ENCODE measurements around the gene LARGE1.

LARGE1 gene

GRCh38 chr22:33353502-33353901 lies 566.8 kb downstream of the LARGE1 start:
- Histone ChIP-seq H3K4ac (ENCODE audit: low read length) (no peak overlapping the region), H3K36me3 (replicated peaks in 1 of 2; ENCODE audit: control insufficient read depth in 2 of 2, insufficient read depth in 2 of 2, low read length in 2 of 2) (no peaks in the 10 kb centered on the region), H3K4me2 (ENCODE audit: insufficient read depth, low read length, poor library complexity, severe bottlenecking) (no peak overlapping the region), H2AK5ac (ENCODE audit: low read depth, low read length) (no peak overlapping the region), H3K27ac (replicated peaks; ENCODE audit: low read length) (no peak overlapping the region), H2BK15ac (ENCODE audit: low read length) (no peak overlapping the region), H3K9me3 (replicated peaks in 1 of 2; ENCODE audit: control insufficient read depth in 2 of 2, insufficient read depth in 1 of 2, low read depth in 1 of 2, low read length in 2 of 2) (peaks cover 0 to 3% of the 10 kb centered on the region in 2 donors), H3K4me3 (ENCODE audit: low read length in 2 of 2) (no peak overlapping the region), H3K79me1 (ENCODE audit: low read depth, low read length) (no peaks in the 10 kb centered on the region), H3K9ac (ENCODE audit: low read depth, low read length, poor library complexity) (no peak overlapping the region), H2AFZ (ENCODE audit: low read length) (no peak overlapping the region), H4K91ac (ENCODE audit: low read depth, low read length, poor library complexity) (no peak overlapping the region), H2BK12ac (ENCODE audit: low read length) (no peak overlapping the region), H2BK120ac (ENCODE audit: low read depth, low read length) (no peak overlapping the region), H3K18ac (ENCODE audit: low read length) (no peak overlapping the region), H4K8ac (ENCODE audit: low read depth, low read length) (no peak overlapping the region), H3K14ac (ENCODE audit: low read length) (no peak overlapping the region), H3K4me1 (ENCODE audit: control insufficient read depth in 2 of 2, insufficient read depth in 1 of 2, low read depth in 1 of 2, low read length in 2 of 2) (no peaks in the 10 kb centered on the region), H2BK5ac (ENCODE audit: low read length) (no peak overlapping the region), H3K27me3 (ENCODE audit: control insufficient read depth in 3 of 3, insufficient read depth in 3 of 3, low read depth in 1 of 3, low read length in 3 of 3) (no peaks in the 10 kb centered on the region), H3K23ac (ENCODE audit: low read depth, low read length, poor library complexity) (no peak overlapping the region)
- no peak for DNase-seq (ENCODE audit: low spot score)
- no CpG with 5 or more reads among the region's 4 CpGs for WGBS, 2 donors (ENCODE audit: extremely low coverage in 2 of 2, insufficient read length in 2 of 2, insufficient replicate concordance in 1 of 2)

GRCh38 chr22:33352768-33353167 lies 567.5 kb downstream of the LARGE1 start:
- Histone ChIP-seq H3K4me1 (ENCODE audit: control insufficient read depth in 2 of 2, insufficient read depth in 1 of 2, low read depth in 1 of 2, low read length in 2 of 2) (no peaks in the 10 kb centered on the region), H3K4me3 (ENCODE audit: low read length in 2 of 2) (no peak overlapping the region), H3K14ac (ENCODE audit: low read length) (no peak overlapping the region), H2AFZ (ENCODE audit: low read length) (no peak overlapping the region), H3K23ac (ENCODE audit: low read depth, low read length, poor library complexity) (no peak overlapping the region), H3K9ac (ENCODE audit: low read depth, low read length, poor library complexity) (no peak overlapping the region), H2BK15ac (ENCODE audit: low read length) (no peak overlapping the region), H4K8ac (ENCODE audit: low read depth, low read length) (no peak overlapping the region), H3K27ac (replicated peaks; ENCODE audit: low read length) (no peak overlapping the region), H4K91ac (ENCODE audit: low read depth, low read length, poor library complexity) (no peak overlapping the region), H3K9me3 (replicated peaks in 1 of 2; ENCODE audit: control insufficient read depth in 2 of 2, insufficient read depth in 1 of 2, low read depth in 1 of 2, low read length in 2 of 2) (peaks cover 0 to 3% of the 10 kb centered on the region in 2 donors), H3K4ac (ENCODE audit: low read length) (no peak overlapping the region), H2BK120ac (ENCODE audit: low read depth, low read length) (no peak overlapping the region), H3K36me3 (replicated peaks in 1 of 2; ENCODE audit: control insufficient read depth in 2 of 2, insufficient read depth in 2 of 2, low read length in 2 of 2) (no peaks in the 10 kb centered on the region), H3K4me2 (ENCODE audit: insufficient read depth, low read length, poor library complexity, severe bottlenecking) (no peak overlapping the region), H3K27me3 (ENCODE audit: control insufficient read depth in 3 of 3, insufficient read depth in 3 of 3, low read depth in 1 of 3, low read length in 3 of 3) (no peaks in the 10 kb centered on the region), H3K18ac (ENCODE audit: low read length) (no peak overlapping the region), H2BK5ac (ENCODE audit: low read length) (no peak overlapping the region), H2BK12ac (ENCODE audit: low read length) (no peak overlapping the region), H3K79me1 (ENCODE audit: low read depth, low read length) (no peaks in the 10 kb centered on the region), H2AK5ac (ENCODE audit: low read depth, low read length) (no peak overlapping the region)
- DNase-seq (ENCODE audit: low spot score): no peak
- WGBS, 2 donors (ENCODE audit: extremely low coverage in 2 of 2, insufficient read length in 2 of 2, insufficient replicate concordance in 1 of 2): no CpG with 5 or more reads among the region's 1 CpG

- Histone ChIP-seq H2BK5ac (ENCODE audit: low read length) (no peak overlapping the region), H3K9ac (ENCODE audit: low read depth, low read length, poor library complexity) (no peak overlapping the region), H2AK5ac (ENCODE audit: low read depth, low read length) (no peak overlapping the region), H3K4ac (ENCODE audit: low read length) (no peak overlapping the region), H3K36me3 (replicated peaks in 1 of 2; ENCODE audit: control insufficient read depth in 2 of 2, insufficient read depth in 2 of 2, low read length in 2 of 2) (no peaks in the 10 kb centered on the region), H2AFZ (ENCODE audit: low read length) (no peak overlapping the region), H3K4me1 (ENCODE audit: control insufficient read depth in 2 of 2, insufficient read depth in 1 of 2, low read depth in 1 of 2, low read length in 2 of 2) (no peaks in the 10 kb centered on the region), H2BK120ac (ENCODE audit: low read depth, low read length) (no peak overlapping the region), H3K4me3 (ENCODE audit: low read length in 2 of 2) (no peak overlapping the region), H2BK15ac (ENCODE audit: low read length) (no peak overlapping the region), H3K14ac (ENCODE audit: low read length) (no peak overlapping the region), H3K9me3 (replicated peaks in 1 of 2; ENCODE audit: control insufficient read depth in 2 of 2, insufficient read depth in 1 of 2, low read depth in 1 of 2, low read length in 2 of 2) (peaks cover 0 to 3% of the 10 kb centered on the region in 2 donors), H3K27ac (replicated peaks; ENCODE audit: low read length) (no peak overlapping the region), H3K23ac (ENCODE audit: low read depth, low read length, poor library complexity) (no peak overlapping the region), H2BK12ac (ENCODE audit: low read length) (no peak overlapping the region), H4K91ac (ENCODE audit: low read depth, low read length, poor library complexity) (no peak overlapping the region), H4K8ac (ENCODE audit: low read depth, low read length) (no peak overlapping the region), H3K79me1 (ENCODE audit: low read depth, low read length) (no peaks in the 10 kb centered on the region), H3K27me3 (ENCODE audit: control insufficient read depth in 3 of 3, insufficient read depth in 3 of 3, low read depth in 1 of 3, low read length in 3 of 3) (no peaks in the 10 kb centered on the region), H3K18ac (ENCODE audit: low read length) (no peak overlapping the region), H3K4me2 (ENCODE audit: insufficient read depth, low read length, poor library complexity, severe bottlenecking) (no peak overlapping the region)
- WGBS, 2 donors (ENCODE audit: extremely low coverage in 2 of 2, insufficient read length in 2 of 2, insufficient replicate concordance in 1 of 2): no CpG with 5 or more reads among the region's 2 CpGs
- no peak for DNase-seq (ENCODE audit: low spot score)
Measured at GRCh38 chr22:33350961-33351360, 569.3 kb downstream of the LARGE1 start.

GRCh38 chr22:33350491-33350890 lies 569.8 kb downstream of the LARGE1 start:
- no CpG with 5 or more reads among the region's 8 CpGs for WGBS, 2 donors (ENCODE audit: extremely low coverage in 2 of 2, insufficient read length in 2 of 2, insufficient replicate concordance in 1 of 2)
- Histone ChIP-seq H2AK5ac (ENCODE audit: low read depth, low read length) (no peak overlapping the region), H3K79me1 (ENCODE audit: low read depth, low read length) (no peaks in the 10 kb centered on the region), H2AFZ (ENCODE audit: low read length) (no peak overlapping the region), H3K27ac (replicated peaks; ENCODE audit: low read length) (no peak overlapping the region), H3K4me1 (ENCODE audit: control insufficient read depth in 2 of 2, insufficient read depth in 1 of 2, low read depth in 1 of 2, low read length in 2 of 2) (no peaks in the 10 kb centered on the region), H3K36me3 (replicated peaks in 1 of 2; ENCODE audit: control insufficient read depth in 2 of 2, insufficient read depth in 2 of 2, low read length in 2 of 2) (no peaks in the 10 kb centered on the region), H3K4ac (ENCODE audit: low read length) (no peak overlapping the region), H2BK120ac (ENCODE audit: low read depth, low read length) (no peak overlapping the region), H3K27me3 (ENCODE audit: control insufficient read depth in 3 of 3, insufficient read depth in 3 of 3, low read depth in 1 of 3, low read length in 3 of 3) (no peaks in the 10 kb centered on the region), H3K4me3 (ENCODE audit: low read length in 2 of 2) (no peak overlapping the region), H3K23ac (ENCODE audit: low read depth, low read length, poor library complexity) (no peak overlapping the region), H3K9ac (ENCODE audit: low read depth, low read length, poor library complexity) (no peak overlapping the region), H2BK12ac (ENCODE audit: low read length) (no peak overlapping the region), H3K18ac (ENCODE audit: low read length) (no peak overlapping the region), H4K91ac (ENCODE audit: low read depth, low read length, poor library complexity) (no peak overlapping the region), H2BK5ac (ENCODE audit: low read length) (no peak overlapping the region), H3K14ac (ENCODE audit: low read length) (no peak overlapping the region), H4K8ac (ENCODE audit: low read depth, low read length) (no peak overlapping the region), H3K4me2 (ENCODE audit: insufficient read depth, low read length, poor library complexity, severe bottlenecking) (no peak overlapping the region), H2BK15ac (ENCODE audit: low read length) (no peak overlapping the region), H3K9me3 (replicated peaks in 1 of 2; ENCODE audit: control insufficient read depth in 2 of 2, insufficient read depth in 1 of 2, low read depth in 1 of 2, low read length in 2 of 2) (peaks cover 0 to 3% of the 10 kb centered on the region in 2 donors)
- no peak for DNase-seq (ENCODE audit: low spot score)
